ENCODE measurements around the gene PHETA2. TPM values are rescaled to one million over a fixed set of nuclear protein-coding genes. Genes with fewer than 3 reads are reported as not detected.
A peak's percentile ranks its signal among the peaks of the same experiment; 100 is the strongest.

Gene PHETA2
- total and polyA plus RNA-seq, 2 of the 13 experiments (the other 11 are each of a cell fraction or from before 2014, with no cell fraction given), result 0.07 TPM; not detected in 1

DNA sequence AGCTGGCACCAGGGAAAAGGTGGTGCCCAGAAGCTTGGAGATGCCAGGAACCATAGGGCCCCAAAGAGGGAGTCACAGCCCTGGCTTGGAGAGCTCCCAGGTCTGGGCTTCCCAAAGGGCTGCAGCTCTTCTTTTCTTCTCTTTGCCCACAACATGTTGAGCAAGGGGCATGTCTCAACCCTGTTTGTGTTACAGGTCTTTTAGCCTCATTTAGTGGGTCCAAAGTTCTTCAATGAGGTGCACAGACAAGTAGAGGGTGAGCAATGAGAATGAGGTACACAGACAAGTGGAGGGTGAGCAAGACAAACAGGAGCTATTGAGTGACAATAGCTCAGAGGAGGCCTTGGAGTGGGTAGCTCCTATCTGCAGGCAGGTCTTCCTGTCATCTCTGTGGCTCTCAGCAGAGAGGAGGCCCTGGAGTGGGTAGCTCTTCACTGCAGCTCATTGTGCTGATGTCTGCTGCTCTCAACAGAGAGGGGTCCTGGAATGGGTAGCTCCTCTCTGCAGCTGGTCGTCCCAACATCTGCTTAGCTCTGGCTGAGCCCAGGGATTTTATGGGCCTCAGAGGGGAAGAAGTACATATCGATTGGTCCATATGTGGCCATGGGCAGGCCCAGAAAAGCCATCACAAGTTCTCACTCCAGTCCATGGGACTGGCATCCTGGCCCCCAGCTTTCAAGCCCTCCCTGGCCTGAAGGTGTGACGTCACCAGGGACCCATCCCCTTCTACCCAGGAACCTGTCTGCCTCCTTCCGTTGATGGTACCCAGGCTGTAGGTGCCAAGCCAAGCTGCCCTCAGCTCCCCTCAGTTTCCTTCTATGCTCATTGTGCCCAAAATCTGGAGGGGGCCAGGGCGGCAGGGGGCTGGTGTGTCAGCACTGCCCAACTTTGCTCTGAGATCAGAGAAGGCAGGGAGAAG lies 40.5 kb upstream of the PHETA2 start (continued):
- TF ChIP-seq, protein P1, sequence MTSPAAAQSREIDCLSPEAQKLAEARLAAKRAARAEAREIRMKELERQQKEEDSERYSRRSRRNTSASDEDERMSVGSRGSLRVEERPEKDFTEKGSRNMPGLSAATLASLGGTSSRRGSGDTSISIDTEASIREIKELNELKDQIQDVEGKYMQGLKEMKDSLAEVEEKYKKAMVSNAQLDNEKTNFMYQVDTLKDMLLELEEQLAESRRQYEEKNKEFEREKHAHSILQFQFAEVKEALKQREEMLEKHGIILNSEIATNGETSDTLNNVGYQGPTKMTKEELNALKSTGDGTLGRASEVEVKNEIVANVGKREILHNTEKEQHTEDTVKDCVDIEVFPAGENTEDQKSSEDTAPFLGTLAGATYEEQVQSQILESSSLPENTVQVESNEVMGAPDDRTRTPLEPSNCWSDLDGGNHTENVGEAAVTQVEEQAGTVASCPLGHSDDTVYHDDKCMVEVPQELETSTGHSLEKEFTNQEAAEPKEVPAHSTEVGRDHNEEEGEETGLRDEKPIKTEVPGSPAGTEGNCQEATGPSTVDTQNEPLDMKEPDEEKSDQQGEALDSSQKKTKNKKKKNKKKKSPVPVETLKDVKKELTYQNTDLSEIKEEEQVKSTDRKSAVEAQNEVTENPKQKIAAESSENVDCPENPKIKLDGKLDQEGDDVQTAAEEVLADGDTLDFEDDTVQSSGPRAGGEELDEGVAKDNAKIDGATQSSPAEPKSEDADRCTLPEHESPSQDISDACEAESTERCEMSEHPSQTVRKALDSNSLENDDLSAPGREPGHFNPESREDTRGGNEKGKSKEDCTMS (CRISPR knock-in tag; conservative IDR thresholded peaks at IDR 0.05), result no peak
- TF ChIP-seq KDM2A (CRISPR knock-in tag; IDR thresholded peaks at IDR 0.05; ENCODE audit: borderline replicate concordance, low read depth) (no peak), CEBPG (CRISPR knock-in tag; IDR thresholded peaks at IDR 0.05) (0 out of 2 replicates have a peak, but pooled peaks have one; percentile 13), SOX6 (IDR thresholded peaks at IDR 0.05) (no peak), SOX6 (CRISPR knock-in tag; IDR thresholded peaks at IDR 0.05) (peak; percentile 41; the same call in 1 of the 2 replicates), ZNF451 (CRISPR knock-in tag; IDR thresholded peaks at IDR 0.05) (no peak), CREB1 (IDR thresholded peaks at IDR 0.05) (peak; percentile 96), CREB1 (CRISPR knock-in tag; IDR thresholded peaks at IDR 0.05) (no peak), GZF1 (CRISPR knock-in tag; IDR thresholded peaks at IDR 0.05) (no peak)
- TF ChIP-seq, protein P2, sequence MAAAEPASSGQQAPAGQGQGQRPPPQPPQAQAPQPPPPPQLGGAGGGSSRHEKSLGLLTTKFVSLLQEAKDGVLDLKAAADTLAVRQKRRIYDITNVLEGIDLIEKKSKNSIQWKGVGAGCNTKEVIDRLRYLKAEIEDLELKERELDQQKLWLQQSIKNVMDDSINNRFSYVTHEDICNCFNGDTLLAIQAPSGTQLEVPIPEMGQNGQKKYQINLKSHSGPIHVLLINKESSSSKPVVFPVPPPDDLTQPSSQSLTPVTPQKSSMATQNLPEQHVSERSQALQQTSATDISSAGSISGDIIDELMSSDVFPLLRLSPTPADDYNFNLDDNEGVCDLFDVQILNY (CRISPR knock-in tag; conservative IDR thresholded peaks at IDR 0.05), result no peak
- TF ChIP-seq, protein P3, sequence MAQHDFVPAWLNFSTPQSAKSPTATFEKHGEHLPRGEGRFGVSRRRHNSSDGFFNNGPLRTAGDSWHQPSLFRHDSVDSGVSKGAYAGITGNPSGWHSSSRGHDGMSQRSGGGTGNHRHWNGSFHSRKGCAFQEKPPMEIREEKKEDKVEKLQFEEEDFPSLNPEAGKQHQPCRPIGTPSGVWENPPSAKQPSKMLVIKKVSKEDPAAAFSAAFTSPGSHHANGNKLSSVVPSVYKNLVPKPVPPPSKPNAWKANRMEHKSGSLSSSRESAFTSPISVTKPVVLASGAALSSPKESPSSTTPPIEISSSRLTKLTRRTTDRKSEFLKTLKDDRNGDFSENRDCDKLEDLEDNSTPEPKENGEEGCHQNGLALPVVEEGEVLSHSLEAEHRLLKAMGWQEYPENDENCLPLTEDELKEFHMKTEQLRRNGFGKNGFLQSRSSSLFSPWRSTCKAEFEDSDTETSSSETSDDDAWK (CRISPR knock-in tag; IDR thresholded peaks at IDR 0.05), result no peak
